K562 (cell line): ENCODE data around the gene MCC. TPM values are rescaled to one million over a fixed set of nuclear protein-coding genes. Genes with fewer than 3 reads are reported as not detected.

Source experiments
- ATAC-seq: fragments of 200-7000 bp; cut with Tn5 transposase; 3 replicates; pipeline ENCODE4 v1.9.1; 2020; ENCODE audit warnings: moderate library complexity
- BruUV-seq: library from RNA; stranded (reverse); fragments of 400-500 nt; replicated peaks from 2 replicates; lab custom pipeline; 2021; lab: Mats Ljungman, UMichigan
- CTCF ChIA-PET: fragments of 300-600 bp; formaldehyde crosslinking; extraction: SDS; loops from one replicate; lab custom pipeline; 2021; ENCODE audit warnings: low intra/inter-chr PET ratio; lab: Yijun Ruan, JAX
- POLR2A ChIA-PET: fragments of 300-600, 350-650 bp; sonication (Branson Sonifier 250); formaldehyde crosslinking; extraction: SDS; loops from one replicate; lab custom pipeline; 2021; ENCODE audit warnings: antibody characterized with exemption, inconsistent platforms; lab: Yijun Ruan, JAX
- DNase-seq, 4 experiments: peaks; one replicate each; pipeline versions ENCODE4 v3.0.0 to v3.0.0-alpha.2; 2011 to 2018; ENCODE audit warnings: low spot score in 3 of 4, mixed read lengths in 3 of 4; ENCODE audit errors: extremely low read depth in 1 of 4
- FAIRE-seq: peaks from 2 replicates; lab custom pipeline; 2011; peaks lifted over from hg19 to GRCh38; lab: Jason Lieb, UNC
- H2AFZ ChIP-seq: 2 replicates; pipeline ENCODE4 v1.6.0; 2011; ENCODE audit warnings: low read depth, low read length, control low read depth, inconsistent platforms
- H3K27ac ChIP-seq: fragments of 200-600 bp; 3 replicates; pipeline ENCODE4 v1.8.0; 2011; ENCODE audit warnings: low read depth, mild to moderate bottlenecking, control low read depth, inconsistent platforms, low read length, moderate library complexity, mixed read lengths; ENCODE audit errors: extremely low read depth
- H3K27me3 ChIP-seq, 2 experiments: fragments of 300-600 bp in 1 of 2; 2 replicates in 1 of 2; 3 replicates in 1 of 2; pipeline versions ENCODE4 v1.6.0 to v1.8.0; 2011; ENCODE audit warnings: inconsistent platforms in 2 of 2, low read length in 2 of 2, mild to moderate bottlenecking in 1 of 2, mixed read lengths in 1 of 2, moderate library complexity in 1 of 2; ENCODE audit not compliant: control insufficient read depth in 2 of 2, insufficient read depth in 2 of 2
- H3K36me3 ChIP-seq: fragments of 300-600 bp; 3 replicates; pipeline ENCODE4 v1.8.0; 2011; ENCODE audit warnings: mild to moderate bottlenecking, low read length, inconsistent platforms; ENCODE audit not compliant: control insufficient read depth, insufficient read depth
- H3K4me1 ChIP-seq, 2 experiments: fragments of 200-600 bp in 1 of 2; replicated peaks in 1 of 2; 2 replicates in 1 of 2; 3 replicates in 1 of 2; pipeline versions ENCODE4 v1.5.1 to v1.8.0; 2011; ENCODE audit warnings: inconsistent platforms in 2 of 2, low read length in 2 of 2, mild to moderate bottlenecking in 1 of 2, mixed read lengths in 1 of 2, moderate library complexity in 1 of 2; ENCODE audit not compliant: control insufficient read depth in 2 of 2, insufficient read depth in 2 of 2
- H3K4me2 ChIP-seq: 2 replicates; pipeline ENCODE4 v1.6.1; 2011; ENCODE audit warnings: low read length, control low read depth, inconsistent platforms, mixed read lengths; ENCODE audit not compliant: insufficient read depth
- H3K4me3 ChIP-seq: fragments of 200-600 bp; sonication (generic), shearing (Covaris generic); 2 replicates; pipeline ENCODE4 v1.5.1; 2016; ENCODE audit warnings: control low read depth, inconsistent platforms
- H3K79me2 ChIP-seq: fragments of 200-600 bp; 3 replicates; pipeline ENCODE4 v1.8.0; 2011; ENCODE audit warnings: low read length, inconsistent platforms; ENCODE audit not compliant: control insufficient read depth, insufficient read depth
- H3K9ac ChIP-seq, 2 experiments: 2 replicates each; pipeline versions ENCODE4 v1.6.0 to v1.6.1; 2011; ENCODE audit warnings: low read depth in 2 of 2, low read length in 2 of 2, control low read depth in 1 of 2, inconsistent platforms in 1 of 2, mild to moderate bottlenecking in 1 of 2, mixed read lengths in 1 of 2; ENCODE audit not compliant: insufficient read depth in 1 of 2
- H3K9me1 ChIP-seq: one replicate; pipeline ENCODE4 v1.6.0; 2011; ENCODE audit warnings: inconsistent platforms, mild to moderate bottlenecking, low read length, moderate library complexity; ENCODE audit not compliant: control insufficient read depth, insufficient read depth
- H3K9me3 ChIP-seq: replicated peaks from 2 replicates; pipeline ENCODE4 v1.5.1; 2011; ENCODE audit warnings: low read depth, low read length, inconsistent platforms; ENCODE audit not compliant: control insufficient read depth, insufficient read depth
- H4K20me1 ChIP-seq: replicated peaks from 2 replicates; pipeline ENCODE4 v1.6.1; 2011; ENCODE audit warnings: low read length, inconsistent platforms, mixed read lengths; ENCODE audit not compliant: control insufficient read depth, insufficient read depth
- ATF7 ChIP-seq: fragments of 450-650 bp; IDR thresholded peaks from 2 replicates; pipeline ENCODE4 v1.7.1; 2014; ENCODE audit warnings: mild to moderate bottlenecking, moderate library complexity
- HMBOX1 ChIP-seq: sonication (generic); IDR thresholded peaks from 2 replicates; pipeline ENCODE4 v1.6.1; 2016
- KDM2B ChIP-seq: fragments of 250-450 bp; sonication (Bioruptor Pico); IDR thresholded peaks from 2 replicates; pipeline ENCODE4 v1.8.0; 2021; ENCODE audit warnings: mild to moderate bottlenecking, moderate library complexity
- LEF1 ChIP-seq: fragments of 450-650 bp; IDR thresholded peaks from 2 replicates; pipeline ENCODE4 v1.6.1; 2016; ENCODE audit warnings: mild to moderate bottlenecking
- NR4A1 ChIP-seq, 2 experiments: fragments of 250-450 bp in 1 of 2; fragments of 450-650 bp in 1 of 2; sonication (Bioruptor Pico) in 1 of 2; IDR thresholded peaks; 2 replicates each; pipeline versions ENCODE4 v1.4.0 to v1.6.1; 2016 to 2020; ENCODE audit warnings: mild to moderate bottlenecking in 2 of 2, missing compliant biosample characterization in 1 of 2, missing genetic modification characterization in 1 of 2, moderate library complexity in 1 of 2
- PURB ChIP-seq: sonication (generic); formaldehyde crosslinking; IDR thresholded peaks from 2 replicates; pipeline ENCODE4 v1.9.0; 2021; ENCODE audit warnings: low read depth, mild to moderate bottlenecking, missing genetic modification reagents
- RBFOX2 ChIP-seq: fragments of 200-400 bp; formaldehyde crosslinking; IDR thresholded peaks from 2 replicates; pipeline ENCODE4 v1.6.1; 2017; ENCODE audit warnings: low read depth, mild to moderate bottlenecking, low read length, moderate library complexity
- ZNF24 ChIP-seq: fragments of 450-650 bp; IDR thresholded peaks from 2 replicates; pipeline ENCODE4 v1.6.1; 2016
- ZNF699 ChIP-seq: fragments of 250-450 bp; sonication (Bioruptor Pico); IDR thresholded peaks from 2 replicates; pipeline ENCODE4 v1.8.0; 2021; ENCODE audit warnings: mild to moderate bottlenecking, moderate library complexity; ENCODE audit not compliant: insufficient replicate concordance
- WGBS: fragments of 100-300 bp; shearing (Covaris generic); methylation state at CpG from one replicate; pipeline ENCODE4 v1.1.6; 2016; ENCODE audit warnings: low coverage, mixed read lengths; ENCODE audit not compliant: insufficient coverage; ENCODE audit errors: missing lambda C conversion rate; 5-methylcytosine and 5-hydroxymethylcytosine counted together
- in situ Hi-C: fragments of 300-500 bp; cut with MboI; formaldehyde crosslinking; loops from 4 replicates; pipeline ENCODE4 v1.15.0; 2018; ENCODE audit warnings: inconsistent platforms, mixed read lengths
- intact Hi-C: fragments of 100-400 bp; cut with micrococcal nuclease; formaldehyde crosslinking; loops from 2 replicates; pipeline ENCODE4 v1.14.2; 2022
- polyA plus RNA-seq, 8 experiments: library from polyadenylated mRNA; depleted of rRNA in 4 of 8; stranded (reverse) in 5 of 8; unstranded in 3 of 8; fragments of >200 nt; fragmentation: Nextera tagmentation in 2 of 8; fragmentation: Illumina TruSeq in 1 of 8; extraction: Ambion mirVana in 2 of 8; extraction: Trizol in 1 of 8; gene quantifications; 2 replicates each; pipeline versions ENCODE4 v1.2.1 to v1.2.3, GENCODE V29; 2011 to 2014; ENCODE audit warnings: inconsistent platforms in 1 of 8, missing spikeins in 1 of 8
- total RNA-seq, 7 experiments: library from RNA; depleted of rRNA in 6 of 7; stranded (reverse); fragments of >200 nt in 6 of 7; fragmentation: Illumina TruSeq in 2 of 7; extraction: Trizol in 2 of 7; gene quantifications; 2 replicates each; pipeline versions ENCODE4 v1.2.1 to v1.2.3, GENCODE V29; 2011 to 2021; ENCODE audit warnings: low replicate concordance in 1 of 7
- TF ChIP-seq, protein P1 (sequence below): sonication (generic); formaldehyde crosslinking; IDR thresholded peaks from 2 replicates; pipeline ENCODE4 v1.8.0; 2023; ENCODE audit warnings: mild to moderate bottlenecking, missing genetic modification reagents
- TF ChIP-seq, protein P2 (sequence below): fragments of 250-450 bp; sonication (Bioruptor Pico); IDR thresholded peaks from 2 replicates; pipeline ENCODE4 v1.4.0; 2020
- TF ChIP-seq, protein P3 (sequence below): sonication (generic); formaldehyde crosslinking; IDR thresholded peaks from 2 replicates; pipeline ENCODE4 v1.8.1; 2023; ENCODE audit warnings: missing genetic modification reagents, mild to moderate bottlenecking, borderline replicate concordance

The MCC gene
- total and polyA plus RNA-seq, 9 of the 15 experiments (the other 6 are each of a cell fraction or from before 2014, with no cell fraction given): 0.04 to 0.24 (median 0.06) TPM; not detected in 1

DNA sequence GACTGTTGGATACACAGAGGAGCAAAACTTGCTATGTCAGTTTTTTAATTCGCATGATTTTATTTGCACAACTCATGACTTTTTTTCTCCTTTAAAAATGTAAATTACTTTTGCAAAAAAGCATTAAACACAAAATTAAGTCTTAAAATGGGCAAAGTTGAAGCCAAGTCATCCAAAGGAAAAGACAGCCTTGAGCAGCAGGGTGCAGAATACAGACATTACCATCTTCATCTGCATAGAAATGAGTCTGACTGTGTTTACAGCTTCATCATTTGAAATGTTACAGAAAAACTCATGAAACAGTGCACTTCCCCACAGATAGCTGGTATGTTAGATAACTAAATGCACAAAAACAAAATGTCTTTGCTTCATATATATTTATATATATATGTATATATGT is 154.8 kb downstream of the MCC start:
- DNase-seq (no peak), ATAC-seq (no peak), FAIRE-seq (no peak)
- no peaks in the 10 kb centered on the region for H4K20me1 ChIP-seq
- no peaks in the 10 kb centered on the region for H3K4me1 ChIP-seq
- in situ Hi-C loops (no loop called here), intact Hi-C loops (no loop called here)
- H3K79me2 ChIP-seq: no peaks in the 10 kb centered on the region
- H3K4me2 ChIP-seq: no peak overlapping the region
- no peak overlapping the region for H3K9ac ChIP-seq
- WGBS: 8% methylated on average over 1 of the region's 1 CpG
- H3K9me1 ChIP-seq: no peaks in the 10 kb centered on the region
- H3K9me3 ChIP-seq: no peaks in the 10 kb centered on the region
- H2AFZ ChIP-seq: no peak overlapping the region
- no peak overlapping the region for H3K4me3 ChIP-seq
- peaks cover 0 to 3% of the 10 kb centered on the region in 2 experiments; a peak in 2 of 5 replicates for H3K27me3 ChIP-seq
- no peaks in the 10 kb centered on the region for H3K36me3 ChIP-seq
- POLR2A ChIA-PET: no interaction called here
- no peak overlapping the region for H3K27ac ChIP-seq
- no TSS peak for BruUV-seq
- CTCF ChIA-PET: no interaction called here
- TF ChIP-seq KDM2B (no peak), LEF1 (no peak), PURB (CRISPR knock-in tag) (no peak), RBFOX2 (no peak), HMBOX1 (no peak), ZNF24 (no peak), NR4A1 (CRISPR knock-in tag; IDR thresholded peaks at IDR 0.05) (no peak), NR4A1 (tag; IDR thresholded peaks at IDR 0.05) (no peak), ZNF699 (CRISPR knock-in tag) (no peak), ATF7 (no peak)
- TF ChIP-seq, protein P1, sequence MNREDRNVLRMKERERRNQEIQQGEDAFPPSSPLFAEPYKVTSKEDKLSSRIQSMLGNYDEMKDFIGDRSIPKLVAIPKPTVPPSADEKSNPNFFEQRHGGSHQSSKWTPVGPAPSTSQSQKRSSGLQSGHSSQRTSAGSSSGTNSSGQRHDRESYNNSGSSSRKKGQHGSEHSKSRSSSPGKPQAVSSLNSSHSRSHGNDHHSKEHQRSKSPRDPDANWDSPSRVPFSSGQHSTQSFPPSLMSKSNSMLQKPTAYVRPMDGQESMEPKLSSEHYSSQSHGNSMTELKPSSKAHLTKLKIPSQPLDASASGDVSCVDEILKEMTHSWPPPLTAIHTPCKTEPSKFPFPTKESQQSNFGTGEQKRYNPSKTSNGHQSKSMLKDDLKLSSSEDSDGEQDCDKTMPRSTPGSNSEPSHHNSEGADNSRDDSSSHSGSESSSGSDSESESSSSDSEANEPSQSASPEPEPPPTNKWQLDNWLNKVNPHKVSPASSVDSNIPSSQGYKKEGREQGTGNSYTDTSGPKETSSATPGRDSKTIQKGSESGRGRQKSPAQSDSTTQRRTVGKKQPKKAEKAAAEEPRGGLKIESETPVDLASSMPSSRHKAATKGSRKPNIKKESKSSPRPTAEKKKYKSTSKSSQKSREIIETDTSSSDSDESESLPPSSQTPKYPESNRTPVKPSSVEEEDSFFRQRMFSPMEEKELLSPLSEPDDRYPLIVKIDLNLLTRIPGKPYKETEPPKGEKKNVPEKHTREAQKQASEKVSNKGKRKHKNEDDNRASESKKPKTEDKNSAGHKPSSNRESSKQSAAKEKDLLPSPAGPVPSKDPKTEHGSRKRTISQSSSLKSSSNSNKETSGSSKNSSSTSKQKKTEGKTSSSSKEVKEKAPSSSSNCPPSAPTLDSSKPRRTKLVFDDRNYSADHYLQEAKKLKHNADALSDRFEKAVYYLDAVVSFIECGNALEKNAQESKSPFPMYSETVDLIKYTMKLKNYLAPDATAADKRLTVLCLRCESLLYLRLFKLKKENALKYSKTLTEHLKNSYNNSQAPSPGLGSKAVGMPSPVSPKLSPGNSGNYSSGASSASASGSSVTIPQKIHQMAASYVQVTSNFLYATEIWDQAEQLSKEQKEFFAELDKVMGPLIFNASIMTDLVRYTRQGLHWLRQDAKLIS (CRISPR knock-in tag): no peak
- TF ChIP-seq, protein P2, sequence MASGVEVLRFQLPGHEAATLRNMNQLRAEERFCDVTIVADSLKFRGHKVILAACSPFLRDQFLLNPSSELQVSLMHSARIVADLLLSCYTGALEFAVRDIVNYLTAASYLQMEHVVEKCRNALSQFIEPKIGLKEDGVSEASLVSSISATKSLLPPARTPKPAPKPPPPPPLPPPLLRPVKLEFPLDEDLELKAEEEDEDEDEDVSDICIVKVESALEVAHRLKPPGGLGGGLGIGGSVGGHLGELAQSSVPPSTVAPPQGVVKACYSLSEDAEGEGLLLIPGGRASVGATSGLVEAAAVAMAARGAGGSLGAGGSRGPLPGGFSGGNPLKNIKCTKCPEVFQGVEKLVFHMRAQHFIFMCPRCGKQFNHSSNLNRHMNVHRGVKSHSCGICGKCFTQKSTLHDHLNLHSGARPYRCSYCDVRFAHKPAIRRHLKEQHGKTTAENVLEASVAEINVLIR: no peak
- TF ChIP-seq, protein P3, sequence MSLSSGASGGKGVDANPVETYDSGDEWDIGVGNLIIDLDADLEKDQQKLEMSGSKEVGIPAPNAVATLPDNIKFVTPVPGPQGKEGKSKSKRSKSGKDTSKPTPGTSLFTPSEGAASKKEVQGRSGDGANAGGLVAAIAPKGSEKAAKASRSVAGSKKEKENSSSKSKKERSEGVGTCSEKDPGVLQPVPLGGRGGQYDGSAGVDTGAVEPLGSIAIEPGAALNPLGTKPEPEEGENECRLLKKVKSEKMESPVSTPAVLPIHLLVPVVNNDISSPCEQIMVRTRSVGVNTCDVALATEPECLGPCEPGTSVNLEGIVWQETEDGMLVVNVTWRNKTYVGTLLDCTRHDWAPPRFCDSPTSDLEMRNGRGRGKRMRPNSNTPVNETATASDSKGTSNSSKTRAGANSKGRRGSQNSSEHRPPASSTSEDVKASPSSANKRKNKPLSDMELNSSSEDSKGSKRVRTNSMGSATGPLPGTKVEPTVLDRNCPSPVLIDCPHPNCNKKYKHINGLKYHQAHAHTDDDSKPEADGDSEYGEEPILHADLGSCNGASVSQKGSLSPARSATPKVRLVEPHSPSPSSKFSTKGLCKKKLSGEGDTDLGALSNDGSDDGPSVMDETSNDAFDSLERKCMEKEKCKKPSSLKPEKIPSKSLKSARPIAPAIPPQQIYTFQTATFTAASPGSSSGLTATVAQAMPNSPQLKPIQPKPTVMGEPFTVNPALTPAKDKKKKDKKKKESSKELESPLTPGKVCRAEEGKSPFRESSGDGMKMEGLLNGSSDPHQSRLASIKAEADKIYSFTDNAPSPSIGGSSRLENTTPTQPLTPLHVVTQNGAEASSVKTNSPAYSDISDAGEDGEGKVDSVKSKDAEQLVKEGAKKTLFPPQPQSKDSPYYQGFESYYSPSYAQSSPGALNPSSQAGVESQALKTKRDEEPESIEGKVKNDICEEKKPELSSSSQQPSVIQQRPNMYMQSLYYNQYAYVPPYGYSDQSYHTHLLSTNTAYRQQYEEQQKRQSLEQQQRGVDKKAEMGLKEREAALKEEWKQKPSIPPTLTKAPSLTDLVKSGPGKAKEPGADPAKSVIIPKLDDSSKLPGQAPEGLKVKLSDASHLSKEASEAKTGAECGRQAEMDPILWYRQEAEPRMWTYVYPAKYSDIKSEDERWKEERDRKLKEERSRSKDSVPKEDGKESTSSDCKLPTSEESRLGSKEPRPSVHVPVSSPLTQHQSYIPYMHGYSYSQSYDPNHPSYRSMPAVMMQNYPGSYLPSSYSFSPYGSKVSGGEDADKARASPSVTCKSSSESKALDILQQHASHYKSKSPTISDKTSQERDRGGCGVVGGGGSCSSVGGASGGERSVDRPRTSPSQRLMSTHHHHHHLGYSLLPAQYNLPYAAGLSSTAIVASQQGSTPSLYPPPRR (CRISPR knock-in tag): no peak
